Activated CD8-positive, alpha-beta memory T cell treated with anti-CD3 and anti-CD28 coated beads, Interleukin-2, amount 50 U/mL, for 48 hours (primary cell): ENCODE data around the gene TLX1.

Source experiments
- DNase-seq: peaks from one replicate; pipeline ENCODE4 v3.0.0-alpha.2; 2020

TLX1 gene

DNA sequence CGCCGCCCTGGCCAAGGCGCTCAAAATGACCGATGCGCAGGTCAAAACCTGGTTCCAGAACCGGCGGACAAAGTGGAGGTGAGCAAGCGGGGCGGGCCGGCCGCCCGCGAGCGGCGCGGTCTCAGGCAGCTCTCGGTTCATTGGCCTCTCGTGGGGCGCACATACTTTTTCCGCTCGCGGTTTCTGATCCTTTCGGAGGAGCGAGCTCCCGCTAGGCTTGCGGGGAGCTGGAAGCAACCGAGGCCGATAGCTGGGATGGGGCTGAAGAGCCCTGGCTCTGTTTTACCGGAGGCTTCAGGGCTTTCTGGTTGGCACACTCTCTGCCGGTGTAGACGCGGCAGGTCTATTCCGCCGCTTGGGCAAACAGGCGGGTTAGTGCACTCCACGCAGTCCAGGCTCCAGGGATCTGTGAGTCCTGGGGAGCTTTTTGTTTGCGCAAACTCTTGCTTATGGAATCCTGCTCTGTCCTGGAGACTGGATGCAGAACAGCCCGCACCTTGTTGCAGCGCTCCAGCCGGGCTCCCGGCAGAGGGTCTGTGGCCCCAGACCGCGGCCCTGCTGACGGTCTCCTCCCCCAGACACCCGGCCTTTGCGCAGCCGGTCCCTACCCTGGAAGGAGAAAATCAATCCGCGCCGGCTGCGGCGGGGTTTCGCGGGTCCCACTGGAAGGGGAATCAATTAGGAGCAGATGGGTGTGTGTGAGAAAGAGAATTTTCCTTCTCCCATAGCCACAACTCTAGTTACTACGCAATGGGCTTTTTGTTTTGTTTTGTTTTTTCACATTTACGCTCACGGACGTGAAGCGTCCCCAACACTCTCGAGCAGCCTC is 3.4 kb downstream of the TLX1 start:
- DNase-seq, result no peak

DNA sequence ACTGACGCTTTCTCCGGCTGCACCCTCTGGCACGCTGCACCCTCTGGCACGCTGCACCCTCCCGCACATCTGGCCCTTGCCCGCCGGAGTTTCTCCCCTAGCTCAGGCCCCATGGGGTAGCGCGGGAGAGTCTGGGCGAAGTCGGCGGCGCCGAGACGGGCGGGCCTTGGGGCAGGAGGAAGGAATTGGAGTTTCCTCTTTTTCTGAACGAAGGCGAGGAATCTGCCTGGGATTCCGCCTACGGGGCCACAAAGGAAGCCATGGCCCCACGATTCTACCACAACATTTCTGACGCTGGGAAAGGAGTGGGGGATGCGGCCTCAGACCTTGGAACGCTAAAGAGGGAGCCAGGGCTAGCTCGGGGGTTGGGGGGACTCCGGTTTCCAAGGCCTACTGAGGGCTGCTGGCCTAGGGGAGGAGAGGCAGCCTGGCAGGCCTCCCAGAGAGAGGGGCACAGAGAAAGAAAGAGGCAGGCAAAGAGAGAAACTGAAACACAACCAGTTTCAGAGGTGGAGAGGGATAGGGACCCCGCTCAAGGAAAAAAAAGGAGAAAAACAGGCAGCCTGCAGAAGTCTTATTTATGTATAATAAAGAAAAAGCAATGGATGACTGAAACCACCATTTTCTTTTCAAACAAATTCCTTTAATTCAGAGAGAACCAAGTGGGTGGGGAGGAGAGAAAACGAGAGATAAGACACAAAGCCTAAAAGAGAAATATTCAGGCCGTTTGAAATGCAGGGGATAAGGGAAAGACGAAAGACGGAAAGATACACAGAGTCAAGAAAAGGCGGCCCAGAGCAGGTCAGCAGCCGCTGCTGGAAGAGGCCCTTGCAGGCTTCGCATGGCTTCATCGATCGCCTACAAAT is 4.3 kb downstream of the TLX1 start:
- no peak for DNase-seq

DNA sequence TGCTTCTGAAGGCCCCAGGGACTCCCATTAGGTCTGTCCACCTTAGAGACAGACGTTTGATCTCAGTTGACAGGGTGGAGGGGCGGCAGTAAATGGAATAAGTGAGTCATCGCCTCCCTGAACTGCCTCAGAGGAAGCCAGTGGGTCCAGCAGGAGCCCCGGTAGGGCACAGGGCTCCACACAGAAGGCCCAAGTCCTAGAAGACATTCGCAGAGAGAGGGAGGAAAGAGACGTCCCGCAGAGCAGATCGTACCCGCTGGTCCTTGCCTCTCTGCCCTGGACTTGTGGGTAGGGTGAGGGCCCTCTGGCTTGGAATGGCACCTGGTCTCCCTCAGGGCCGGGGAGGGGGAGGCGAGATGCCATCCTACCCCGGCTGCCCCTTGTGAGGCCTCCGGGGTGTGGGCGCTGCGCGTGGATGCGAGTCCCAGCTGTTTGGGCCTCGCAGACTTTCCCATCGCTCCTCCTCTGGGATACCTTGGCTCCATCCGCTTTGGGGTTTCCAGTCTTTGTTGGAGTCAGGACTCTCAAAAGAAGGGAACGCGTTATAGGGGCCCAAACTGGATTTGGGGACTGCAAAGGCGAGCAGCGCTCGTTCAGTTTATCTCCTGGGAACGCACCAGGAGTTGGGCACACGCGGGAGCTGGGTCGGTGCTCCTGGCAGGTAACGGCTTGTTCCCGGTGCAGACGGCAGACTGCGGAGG is 5.1 kb downstream of the TLX1 start:
- DNase-seq, result no peak

DNA sequence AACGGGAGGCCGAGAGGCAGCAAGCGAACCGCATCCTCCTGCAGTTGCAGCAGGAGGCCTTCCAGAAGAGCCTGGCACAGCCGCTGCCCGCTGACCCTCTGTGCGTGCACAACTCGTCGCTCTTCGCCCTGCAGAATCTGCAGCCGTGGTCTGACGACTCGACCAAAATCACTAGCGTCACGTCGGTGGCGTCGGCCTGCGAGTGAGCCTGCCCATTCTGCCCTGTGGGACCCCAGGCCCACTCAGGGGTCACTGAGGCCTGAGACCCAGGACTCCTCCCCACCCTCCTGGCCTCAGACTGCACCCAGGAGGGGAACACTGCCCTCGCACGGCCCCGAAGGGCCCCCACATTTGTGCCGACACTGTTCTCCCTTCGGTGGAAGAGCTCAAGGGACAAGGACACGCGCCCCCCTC is 5.6 kb downstream of the TLX1 start:
- DNase-seq, result no peak

DNA sequence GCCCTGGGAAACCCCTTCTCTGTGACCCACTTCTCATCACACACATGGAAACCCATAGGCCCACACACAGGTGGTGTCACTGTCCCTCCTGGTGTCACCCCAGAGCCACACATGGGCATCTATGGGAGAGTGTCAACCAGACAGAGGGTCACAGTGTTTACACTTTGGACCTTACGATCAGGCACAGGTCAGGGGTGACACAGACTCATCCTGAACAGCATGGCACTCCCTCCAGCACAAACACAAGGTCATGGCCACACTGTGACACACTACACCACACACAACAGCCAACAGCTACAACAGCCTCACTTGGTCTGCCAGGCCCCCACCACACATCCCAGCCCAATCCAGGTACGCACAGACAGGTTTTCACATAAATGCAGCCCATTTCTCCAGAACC is 6.2 kb downstream of the TLX1 start:
- no peak for DNase-seq

DNA sequence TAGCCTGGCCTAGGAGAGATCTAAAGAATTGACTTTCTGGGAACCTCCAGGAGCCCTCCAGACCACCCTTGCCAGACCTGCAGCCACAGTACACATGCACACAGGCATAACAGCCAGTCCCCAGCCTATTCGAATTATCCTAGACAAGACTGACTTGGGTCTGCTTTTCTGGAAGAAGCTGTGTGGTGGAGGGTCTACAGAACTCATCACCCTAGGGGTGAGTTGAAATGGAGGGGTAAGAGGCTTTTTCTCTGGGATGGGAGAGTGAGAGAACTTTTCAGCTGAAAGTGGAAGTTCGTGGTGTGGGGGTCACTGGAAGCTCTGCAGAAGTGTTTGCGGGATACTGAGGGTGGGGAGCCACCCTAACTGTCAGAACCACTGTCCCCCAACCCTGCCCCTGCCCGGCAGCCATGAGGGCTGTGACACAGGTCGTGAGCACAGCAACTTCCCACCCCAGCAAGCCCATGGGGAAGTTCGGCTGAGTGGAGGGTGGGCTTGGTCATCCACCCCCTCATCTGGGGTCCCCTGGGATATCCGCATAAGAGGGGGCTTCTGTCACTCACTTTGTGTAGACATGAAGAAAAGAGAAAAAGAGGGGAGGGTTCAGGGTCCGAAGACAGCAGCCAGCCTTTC is 7.8 kb downstream of the TLX1 start:
- no peak for DNase-seq

DNA sequence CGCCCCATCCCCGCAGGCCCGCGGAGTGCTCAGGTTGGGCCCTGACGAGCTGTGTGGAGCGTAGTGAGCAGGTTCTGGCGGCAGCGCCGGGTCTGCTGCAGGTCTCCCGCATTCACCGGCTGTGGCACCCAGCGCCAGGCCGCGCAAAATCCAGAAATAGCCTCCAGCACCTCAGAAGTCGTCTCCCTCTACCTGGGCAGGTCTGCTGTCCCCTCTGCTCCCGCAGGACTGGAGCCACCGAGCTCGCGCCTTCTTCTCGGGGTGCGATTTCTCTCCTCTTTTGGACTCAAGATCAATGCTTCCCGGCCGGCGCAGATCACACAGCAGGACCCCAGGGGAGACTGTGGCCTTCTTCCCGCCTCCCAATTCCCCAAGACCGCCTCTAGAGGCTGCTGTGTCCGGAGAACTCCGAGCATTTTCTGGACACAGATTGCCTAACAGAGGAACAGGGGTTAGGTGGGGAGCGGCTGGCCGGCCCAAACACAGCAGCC is 8.4 kb downstream of the TLX1 start:
- DNase-seq, result no peak

DNA sequence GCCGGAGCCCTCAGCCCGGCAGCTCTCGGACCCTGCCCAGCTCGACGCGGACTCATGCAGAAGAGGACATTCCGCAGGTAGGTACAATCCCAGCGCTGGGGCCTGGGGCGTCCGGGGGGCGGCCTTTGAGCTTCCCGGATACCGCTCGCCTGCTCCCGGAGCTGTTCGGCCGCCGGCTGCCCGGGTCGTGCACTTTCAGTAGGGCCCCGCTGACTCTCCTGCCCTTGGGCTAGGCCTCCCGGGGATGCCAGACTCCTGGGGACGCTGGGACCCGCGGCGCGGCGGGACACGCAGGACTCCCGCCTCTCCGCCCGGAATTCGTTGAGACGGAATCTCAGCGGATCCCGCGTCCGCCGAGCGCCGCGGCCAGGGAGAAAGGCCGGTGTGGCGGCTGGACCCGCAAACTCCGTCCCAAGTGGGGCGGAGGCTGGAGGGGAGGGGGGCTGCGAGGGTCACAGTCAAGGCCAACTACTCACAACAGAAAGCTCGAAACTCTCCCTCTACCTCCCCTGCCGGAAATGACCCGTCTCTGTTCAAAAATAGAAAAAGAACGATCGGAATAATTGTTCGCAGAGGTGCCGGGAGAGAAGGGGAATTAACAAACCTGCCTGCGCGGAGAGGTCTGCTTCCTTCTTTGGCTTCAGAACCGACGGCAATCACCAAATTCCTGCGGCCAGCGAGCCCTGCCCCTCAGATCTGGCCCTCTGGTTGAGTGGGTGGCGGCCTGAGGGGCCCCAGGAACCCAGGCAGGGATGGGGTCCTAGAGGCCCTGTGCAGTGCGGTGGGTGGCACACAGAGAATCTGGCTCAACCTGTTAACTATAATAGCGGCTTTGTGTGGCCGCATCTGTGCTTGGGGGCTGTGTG is 9.2 kb downstream of the TLX1 start:
- DNase-seq, result no peak

DNA sequence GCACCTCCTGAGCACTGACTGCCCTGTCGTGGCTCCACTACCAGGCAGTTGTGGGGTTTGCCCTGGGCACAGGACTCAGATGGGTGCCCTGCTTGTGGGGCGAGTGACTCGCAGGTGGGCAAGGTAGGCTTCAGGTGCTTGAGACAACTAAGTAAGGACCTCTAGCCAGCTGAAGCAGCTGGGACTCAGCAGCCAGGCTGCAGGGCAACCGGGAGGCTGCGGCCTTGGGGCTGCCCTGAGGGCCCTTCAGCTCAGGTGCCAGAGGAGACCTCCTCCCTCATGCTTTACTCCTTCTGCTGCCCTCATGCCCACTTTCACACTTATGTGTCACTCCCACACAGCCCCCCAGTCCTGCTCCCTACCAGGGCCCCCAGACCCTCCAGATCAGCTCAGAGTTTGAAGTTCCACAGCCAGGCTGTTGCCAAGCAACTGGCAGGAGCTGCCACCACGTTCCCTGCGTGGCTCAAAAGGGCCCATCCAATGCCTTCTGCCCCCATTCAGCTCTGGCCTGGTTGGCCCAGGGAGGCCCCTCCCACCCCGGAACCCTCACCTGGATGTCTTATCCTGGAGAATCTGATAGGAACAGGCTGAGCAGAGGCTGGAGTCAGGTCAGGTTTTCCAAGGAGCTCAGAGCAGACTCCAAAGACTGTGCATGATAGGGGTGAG is 10.0 kb downstream of the TLX1 start:
- no peak for DNase-seq

DNA sequence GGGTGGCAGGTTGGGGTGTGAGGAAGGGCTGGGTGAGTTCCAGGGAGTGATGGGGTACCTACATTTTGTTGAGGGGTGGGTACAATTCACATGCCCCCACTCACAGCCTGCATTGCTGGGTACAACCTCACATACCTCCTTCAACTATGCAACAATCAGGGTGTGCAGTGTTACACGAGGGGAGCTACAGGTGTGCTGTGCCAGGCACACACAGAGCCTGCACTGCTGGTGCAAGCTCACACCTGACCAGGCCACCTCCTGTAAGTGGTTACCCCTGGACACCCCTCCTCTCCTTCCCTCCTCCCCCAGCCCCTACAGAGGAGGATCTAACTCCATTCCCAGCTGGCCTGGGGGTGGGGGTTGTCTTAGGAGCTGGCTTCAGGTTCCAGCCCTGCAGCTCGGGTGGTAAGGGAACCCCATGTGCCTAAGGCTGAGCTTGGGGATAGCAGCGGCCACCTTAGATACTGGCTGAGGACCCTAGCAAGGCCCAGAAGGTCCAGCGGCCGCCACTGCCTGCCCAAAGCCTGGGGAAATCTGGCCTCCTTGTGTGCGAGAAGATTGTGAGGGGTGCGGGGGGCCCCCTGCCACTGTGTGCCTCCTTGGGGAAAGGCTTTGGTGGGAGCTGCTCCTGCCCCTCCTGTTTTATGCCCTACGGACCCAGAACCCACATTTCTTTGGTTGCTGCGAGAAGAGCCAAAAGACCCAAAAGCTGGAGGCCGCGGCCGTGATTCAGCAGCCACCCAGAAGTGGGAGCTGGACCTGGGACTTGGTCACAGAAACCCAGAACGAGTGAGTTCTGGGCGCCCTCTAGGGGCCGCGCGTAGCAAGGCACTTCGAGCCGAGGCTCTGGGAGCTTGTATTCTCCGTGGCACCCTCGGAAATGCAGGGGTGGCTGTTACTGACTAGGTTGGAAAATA is 10.8 kb downstream of the TLX1 start:
- peak; percentile 93 for DNase-seq

DNA sequence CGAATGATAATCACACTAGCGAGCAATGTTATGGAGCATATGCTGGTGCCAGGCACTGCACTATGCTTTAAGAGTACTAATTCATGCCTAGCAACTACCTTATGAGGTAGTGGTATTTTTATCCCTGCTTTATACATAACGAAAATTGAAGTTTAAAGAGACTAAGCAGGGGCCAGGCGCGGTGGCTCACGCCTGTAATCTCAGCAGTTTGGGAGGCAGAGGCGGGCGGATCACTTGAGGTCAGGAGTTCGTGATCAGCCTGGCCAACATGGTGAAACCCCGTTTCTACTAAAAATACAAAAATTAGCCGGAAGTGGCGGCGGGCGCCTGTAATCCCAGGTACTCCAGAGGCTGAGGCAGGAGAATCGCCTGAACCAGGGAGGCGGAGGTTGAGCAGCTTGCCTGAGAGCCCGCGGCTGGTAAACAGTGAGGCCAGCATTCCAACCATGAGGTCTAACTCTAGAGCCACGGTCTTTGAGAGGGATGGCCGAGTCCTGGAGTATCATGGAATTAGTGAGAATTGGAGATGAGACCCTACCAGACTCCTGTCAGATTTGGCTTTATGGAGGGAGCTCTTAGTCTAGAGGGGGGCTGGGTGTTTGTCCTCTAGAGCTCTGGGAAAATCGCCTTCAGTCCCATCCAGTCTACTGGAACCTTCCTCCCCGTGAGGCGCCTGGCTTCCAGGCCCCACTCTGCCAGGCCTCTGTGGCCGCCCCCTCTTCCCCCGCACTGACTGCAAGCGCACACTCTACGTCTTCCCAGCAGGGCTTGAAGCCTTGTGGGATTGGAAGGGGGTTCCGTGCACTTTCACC is 11.6 kb downstream of the TLX1 start:
- DNase-seq, result no peak

DNA sequence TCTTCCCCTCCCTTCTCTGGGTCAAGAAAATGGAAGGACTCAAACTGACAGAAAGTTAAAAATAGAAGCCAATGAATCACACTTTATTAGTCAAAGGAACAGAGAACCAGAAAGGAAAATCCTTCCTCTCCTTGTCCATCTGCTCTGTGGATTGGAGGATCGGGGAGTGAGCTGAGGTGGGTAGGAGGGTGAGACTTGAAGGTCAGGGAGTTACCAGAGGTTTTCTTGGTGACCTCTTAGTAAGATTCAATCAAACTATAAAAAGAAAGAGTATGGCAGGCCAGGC is 12.2 kb downstream of the TLX1 start:
- DNase-seq, result no peak

DNA sequence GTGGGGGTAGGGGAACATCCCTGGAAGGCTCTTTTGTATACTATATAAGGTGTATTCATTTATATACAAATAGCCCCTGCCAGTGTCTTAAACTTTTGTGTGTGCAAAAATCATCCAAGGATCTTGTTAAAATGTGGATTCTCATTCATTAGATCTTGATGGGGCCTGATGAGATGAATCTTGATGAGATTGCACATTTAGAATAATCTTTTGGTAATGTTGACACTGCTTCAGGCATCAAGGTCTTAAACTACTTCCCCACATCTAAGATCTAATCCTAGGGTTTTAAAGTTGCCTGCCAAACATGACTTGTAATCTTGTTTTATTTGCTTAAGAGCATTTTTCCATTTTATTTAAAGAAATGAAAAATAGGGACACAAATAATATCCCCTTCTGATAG is 13.0 kb downstream of the TLX1 start:
- no peak for DNase-seq

DNA sequence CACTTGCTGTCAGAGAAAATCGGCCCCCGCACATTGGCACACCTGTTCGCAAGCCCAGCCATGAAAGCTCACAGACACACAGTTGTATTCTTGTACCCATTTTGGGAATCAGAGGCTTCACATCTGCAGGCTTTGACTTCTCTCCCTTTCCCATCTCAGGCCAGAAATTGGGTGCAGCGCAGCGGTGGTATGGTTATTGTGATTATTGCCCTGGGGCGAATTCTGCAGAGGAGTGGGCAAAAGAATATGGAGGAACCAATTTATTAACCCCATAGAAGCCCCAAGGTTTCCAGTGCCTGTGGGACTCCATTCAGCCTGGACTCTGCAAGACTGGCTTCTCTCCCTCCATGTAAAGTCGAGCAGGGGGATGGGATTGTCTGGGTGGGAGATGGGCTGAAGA is 14.0 kb downstream of the TLX1 start:
- DNase-seq, result no peak

DNA sequence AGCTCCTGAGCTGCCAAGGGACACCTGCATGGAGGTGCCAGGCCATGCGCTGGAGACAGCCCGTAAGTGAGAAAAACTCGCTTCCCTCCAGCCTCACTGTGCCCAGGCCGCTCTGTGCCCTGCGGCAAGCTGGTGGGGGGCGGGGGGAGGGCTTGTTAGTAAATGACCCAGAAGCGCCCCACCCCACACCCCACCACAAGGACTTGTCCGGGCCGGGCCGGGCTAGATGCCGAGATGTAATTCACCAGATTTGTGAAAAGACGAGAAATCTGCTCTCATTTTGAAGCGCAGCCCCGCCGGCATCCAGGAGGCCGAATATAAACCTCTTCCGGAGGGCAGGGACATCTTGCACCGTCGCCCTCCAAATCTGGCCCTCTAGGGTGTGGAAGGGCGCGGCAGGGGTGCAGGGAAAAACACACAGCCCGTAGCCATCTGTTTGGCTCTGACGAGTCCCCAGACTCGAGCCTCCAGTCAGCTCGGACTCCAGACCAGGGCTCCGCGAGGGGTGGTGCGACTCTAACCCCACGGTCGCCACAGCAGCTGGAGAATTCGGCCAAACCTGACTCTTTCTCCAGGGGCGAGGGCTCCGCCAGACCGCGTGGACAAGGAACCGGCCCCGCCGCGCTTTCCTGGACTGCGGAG is 14.8 kb downstream of the TLX1 start:
- DNase-seq, result no peak

DNA sequence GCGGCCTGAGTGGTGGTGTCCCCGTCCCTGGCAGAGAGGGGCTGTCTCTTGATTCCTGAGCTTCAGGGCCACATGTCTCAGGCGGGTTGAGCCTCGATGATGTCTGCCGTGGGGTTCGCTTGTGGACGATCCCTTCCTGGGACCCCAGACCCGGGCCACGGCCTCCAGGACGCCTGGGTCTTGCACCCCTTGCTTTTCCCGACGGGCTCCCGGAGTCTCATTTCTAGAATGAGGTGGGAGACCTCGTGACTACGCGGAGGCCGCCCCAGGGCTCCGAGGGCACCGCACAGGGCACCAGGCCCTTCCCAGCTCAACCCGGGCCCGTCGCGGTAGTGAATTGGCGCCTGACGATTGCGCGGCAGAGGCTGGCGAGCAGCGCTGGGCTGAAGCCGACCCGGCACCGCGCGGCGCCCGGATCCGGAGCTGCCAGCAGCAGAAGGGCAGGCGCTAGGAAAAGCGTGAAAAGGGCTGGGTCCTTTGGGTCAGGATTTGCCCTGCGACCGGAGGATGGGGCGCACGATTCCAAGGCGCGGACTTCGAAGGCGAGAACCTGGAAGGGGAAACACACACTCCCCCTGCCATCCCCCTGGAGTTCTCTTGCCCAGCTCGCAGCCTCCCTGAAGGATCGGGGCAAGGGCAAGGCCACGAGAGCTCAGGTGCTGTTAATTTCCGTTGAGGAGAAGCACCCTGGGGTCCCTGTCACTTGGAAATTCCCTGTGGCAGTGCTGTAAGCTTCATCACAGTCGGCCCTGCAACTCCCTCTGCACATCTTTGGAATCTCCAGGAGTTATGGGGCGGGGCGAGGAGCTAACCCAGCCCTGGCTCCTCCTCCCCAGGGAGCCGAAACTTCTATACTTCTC is 15.5 kb downstream of the TLX1 start:
- DNase-seq, result no peak

DNA sequence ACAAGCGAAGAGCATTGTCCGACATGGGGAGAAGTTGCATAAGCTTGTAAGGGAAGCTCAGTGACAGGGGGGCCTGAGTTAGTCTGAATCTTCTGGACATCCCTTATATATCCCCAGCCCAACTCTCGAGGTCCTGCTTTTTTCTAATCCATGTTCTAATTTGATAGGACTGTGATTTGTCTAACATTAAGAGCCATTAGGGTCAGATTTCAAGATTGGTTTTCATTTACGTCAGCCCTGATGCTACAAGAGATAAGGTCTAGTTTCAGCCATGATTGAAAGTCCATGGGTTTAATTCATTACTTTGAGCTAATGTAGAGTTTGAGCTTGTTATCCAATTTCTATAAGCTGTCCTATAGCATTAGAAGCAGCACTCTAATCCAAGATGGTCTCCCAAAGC is 20.3 kb downstream of the TLX1 start:
- DNase-seq, result no peak

DNA sequence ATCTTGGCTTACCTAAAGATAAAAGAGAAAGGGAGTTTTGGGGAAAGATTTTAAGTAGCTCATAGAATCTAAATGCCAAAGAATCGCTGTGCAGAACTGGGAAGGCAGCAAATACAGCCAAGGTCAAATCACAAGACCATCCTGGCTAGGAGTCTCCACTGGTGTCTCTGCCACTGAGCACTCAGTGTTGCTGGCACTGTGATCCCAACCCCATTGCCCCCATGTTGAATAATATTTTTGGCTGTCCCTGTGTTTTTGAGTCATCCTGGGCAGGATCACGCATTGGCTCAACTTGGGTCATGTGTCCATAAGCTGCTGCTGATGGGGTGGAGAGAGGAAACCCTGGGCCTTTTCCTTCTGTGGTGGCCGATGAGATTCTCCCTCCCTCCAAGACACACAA is 21.2 kb downstream of the TLX1 start:
- no peak for DNase-seq
